NCI-H2196 (cell line): ENCODE measurements around the gene FOXK1.
"Not testable (repeated sequence)": the region's sequence is repeated elsewhere in the genome, so short reads cannot be mapped to it uniquely, and the experiment has no call there.

Source experiments
- DNase-seq: peaks from one replicate; lab custom pipeline; 2025; ENCODE audit not compliant: unreplicated experiment; lab: John Stamatoyannopoulos, UW

FOXK1 gene

GRCh38 chr7:4783292-4783652 is 101.2 kb downstream of the FOXK1 start:
- DNase-seq = no peak

- no peak for DNase-seq
These were observed 101.8 kb downstream of the FOXK1 start for GRCh38 chr7:4783762-4784351.

GRCh38 chr7:4784799-4785198 is 102.7 kb downstream of the FOXK1 start:
- no peak for DNase-seq

- DNase-seq = no peak
These were observed 103.3 kb downstream of the FOXK1 start for GRCh38 chr7:4785371-4785770.

DNA sequence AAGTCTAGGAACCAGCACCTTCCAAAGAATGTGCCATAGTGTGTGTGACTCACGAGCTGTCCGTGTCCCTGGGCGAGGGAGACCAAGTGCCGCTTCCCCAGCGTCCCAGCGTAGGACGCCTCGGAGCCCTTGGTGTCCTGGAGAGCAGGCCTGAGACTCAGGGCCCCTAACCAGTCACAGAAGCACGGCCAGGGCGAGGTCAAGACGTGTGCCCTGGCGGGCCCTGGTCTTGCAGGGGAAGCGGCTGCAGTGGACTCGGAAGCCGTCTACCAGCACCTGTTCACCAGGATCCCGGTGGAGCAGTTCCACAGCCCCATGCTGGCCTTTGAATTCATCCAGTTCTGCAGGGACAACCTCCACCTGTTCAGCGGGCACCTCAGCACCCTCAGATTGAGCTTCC is 103.9 kb downstream of the FOXK1 start:
- DNase-seq = no peak

DNA sequence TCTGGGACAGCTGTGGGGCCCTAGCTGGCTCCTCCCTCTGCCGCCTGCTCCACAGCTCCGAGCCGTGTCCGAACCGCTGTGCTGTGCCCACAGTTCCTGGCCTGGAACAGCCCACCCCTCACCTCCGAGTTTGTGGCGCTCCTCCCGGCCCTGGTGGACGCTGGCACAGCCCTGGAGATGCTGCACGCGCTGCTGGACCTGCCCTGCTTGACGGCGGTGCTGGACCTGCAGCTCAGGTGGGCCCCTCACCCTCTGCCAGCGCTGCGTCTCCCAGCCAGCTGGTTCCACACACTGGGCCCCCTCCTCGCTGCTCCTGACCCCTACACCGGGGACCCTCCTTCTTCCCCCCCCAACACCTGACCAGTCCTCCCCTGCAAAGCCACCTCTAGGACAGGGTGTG is 105.4 kb downstream of the FOXK1 start:
- DNase-seq = no peak

DNA sequence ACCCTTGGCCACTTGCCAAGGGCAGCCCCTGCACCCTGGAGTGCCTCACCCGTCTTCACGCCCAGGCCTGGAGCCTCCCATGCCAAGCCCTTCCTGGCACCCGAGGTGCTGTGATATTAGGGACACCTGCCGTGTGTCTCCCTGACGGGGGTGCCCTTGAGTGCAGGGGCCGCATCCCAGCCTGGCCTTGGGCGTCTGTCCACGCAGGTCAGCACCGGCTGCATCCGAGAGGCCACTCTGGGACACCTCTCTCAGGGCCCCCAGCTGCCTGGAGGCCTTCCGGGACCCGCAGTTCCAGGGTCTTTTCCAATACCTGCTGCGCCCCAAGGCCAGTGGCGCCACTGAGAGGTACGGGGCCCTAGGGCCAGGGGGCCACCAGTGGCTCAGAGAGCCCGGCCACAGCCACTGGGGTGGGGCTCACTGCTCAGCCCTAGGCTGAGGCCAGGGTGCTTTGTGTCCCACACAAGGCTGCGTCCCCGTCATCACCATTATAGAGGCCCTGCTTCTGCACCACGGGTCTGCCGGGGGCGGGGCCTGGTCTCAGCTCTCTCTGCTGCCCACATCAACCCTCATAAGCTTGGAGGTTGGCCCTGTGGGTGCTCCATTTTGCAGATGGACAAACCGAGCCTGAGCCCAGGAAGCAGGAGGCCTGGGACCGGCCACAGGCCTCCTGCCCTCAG is 106.0 kb downstream of the FOXK1 start:
- DNase-seq = no peak

DNA sequence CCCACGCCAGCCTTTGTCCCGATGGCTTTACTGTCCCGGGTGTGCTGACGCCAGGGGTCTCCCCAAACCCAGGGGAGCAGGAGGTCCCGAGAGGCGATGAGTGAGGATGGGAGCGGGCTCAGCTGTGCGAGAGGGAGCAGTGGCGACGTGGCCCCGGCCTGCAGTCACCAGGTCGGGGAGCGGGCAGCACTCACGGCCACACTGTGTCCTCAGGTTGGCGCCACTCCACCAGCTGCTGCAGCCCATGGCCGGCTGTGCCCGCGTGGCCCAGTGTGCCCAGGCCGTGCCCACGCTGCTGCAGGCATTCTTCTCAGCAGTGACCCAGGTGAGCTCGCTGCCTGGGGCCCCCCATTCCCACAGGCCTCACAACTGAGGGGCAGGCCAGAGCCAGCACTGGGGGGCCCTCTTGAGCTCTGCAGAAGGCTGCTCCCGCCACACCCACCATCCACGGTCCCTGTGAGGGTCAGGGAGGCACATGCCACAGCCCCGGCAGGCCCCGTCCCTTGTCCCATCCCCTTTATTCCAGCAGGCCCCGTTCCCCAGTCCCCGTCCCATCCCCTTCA is 106.6 kb downstream of the FOXK1 start:
- DNase-seq = no peak

DNA sequence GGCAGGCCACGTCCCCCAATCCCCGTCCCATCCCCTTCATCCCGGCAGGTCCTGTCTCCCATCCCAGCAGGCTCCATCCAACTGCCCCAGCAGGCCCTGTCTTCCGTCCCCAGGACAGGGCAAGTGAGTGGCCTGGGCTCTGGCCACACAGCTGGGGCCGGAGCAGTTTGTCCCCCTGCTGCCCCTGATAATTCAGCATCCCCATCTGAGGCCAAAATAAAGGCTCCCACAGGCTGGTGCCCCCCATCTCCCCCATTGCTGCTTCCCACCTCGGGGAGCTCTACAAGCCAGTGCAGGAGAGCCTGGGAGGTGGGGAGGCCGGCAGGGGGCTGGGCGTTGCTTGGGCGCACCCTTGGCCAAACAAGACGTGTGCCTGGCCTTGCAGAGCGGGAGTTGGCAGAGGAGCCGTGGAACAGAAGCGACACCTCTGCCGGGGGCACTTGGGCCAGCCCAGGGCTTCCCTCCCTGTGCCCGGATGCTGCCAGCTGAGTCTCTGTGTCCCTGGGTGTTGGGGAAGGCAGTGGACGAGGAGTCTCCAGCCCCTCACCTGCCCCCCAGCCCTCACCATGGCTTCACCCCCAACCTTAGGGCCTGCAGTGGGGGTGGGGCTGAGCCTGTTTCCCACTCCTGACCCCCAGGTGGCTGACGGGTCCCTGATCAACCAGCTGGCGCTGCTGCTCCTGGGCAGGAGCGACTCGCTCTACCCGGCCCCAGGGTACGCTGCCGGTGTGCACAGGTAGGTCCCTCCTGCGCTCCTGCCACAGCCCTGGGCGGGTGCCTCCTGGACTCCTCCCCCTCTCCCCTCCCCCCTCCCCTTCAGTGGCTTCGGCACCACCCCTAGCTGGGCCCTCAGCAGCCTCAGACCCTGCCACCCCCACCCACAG is 107.3 kb downstream of the FOXK1 start:
- DNase-seq = no peak

- no peak for DNase-seq
These were observed 108.0 kb downstream of the FOXK1 start for GRCh38 chr7:4790078-4790465.

DNA sequence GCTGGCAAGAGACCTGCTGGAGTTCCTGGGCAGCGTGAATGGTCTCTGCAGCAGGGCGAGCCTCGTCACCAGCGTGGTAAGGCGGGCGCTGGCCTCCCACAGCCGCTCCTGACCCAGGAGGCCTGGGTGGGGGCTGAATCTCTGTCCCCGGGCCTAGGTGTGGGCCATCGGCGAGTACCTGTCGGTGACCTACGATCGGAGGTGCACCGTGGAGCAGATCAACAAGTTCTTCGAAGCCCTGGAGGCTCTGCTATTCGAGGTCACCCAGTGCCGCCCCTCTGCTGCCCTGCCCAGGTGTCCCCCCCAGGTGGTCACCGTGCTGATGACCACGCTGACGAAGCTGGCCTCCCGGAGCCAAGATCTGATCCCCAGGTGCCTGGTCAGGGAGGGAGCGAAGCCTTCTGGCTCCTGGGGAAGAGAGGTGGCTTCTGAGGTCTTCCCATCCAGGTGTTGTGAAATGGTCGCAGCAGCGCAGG is 108.5 kb downstream of the FOXK1 start:
- DNase-seq = no peak

- DNase-seq = no peak
These were observed 109.1 kb downstream of the FOXK1 start for GRCh38 chr7:4791101-4791737.

GRCh38 chr7:4791738-4792536 is 109.8 kb downstream of the FOXK1 start:
- DNase-seq = peak; percentile 45

GRCh38 chr7:4792537-4793126 is 110.5 kb downstream of the FOXK1 start:
- no peak for DNase-seq

- DNase-seq = not testable (repeated sequence)
These were observed 111.4 kb downstream of the FOXK1 start for GRCh38 chr7:4793385-4793993.

GRCh38 chr7:4794171-4794570 is 112.1 kb downstream of the FOXK1 start:
- DNase-seq = not testable (repeated sequence)

GRCh38 chr7:4794591-4795350 is 112.7 kb downstream of the FOXK1 start:
- no peak for DNase-seq

GRCh38 chr7:4796453-4796852 is 114.4 kb downstream of the FOXK1 start:
- no peak for DNase-seq
